Testis (tissue), 5 donors: ENCODE measurements around the gene GPBP1L1. TPM values are rescaled to one million over a fixed set of nuclear protein-coding genes. Genes with fewer than 3 reads are reported as not detected.
"Not testable (repeated sequence)": the region's sequence is repeated elsewhere in the genome, so short reads cannot be mapped to it uniquely, and the experiment has no call there.

Experiments used
- DNase-seq: peaks from one replicate; pipeline ENCODE4 v3.0.0-alpha.2; 2019
- H3K27ac ChIP-seq, 2 donors: fragments of 200-600 bp; sonication (generic); one replicate each; pipeline ENCODE4 v1.5.1; 2019
- H3K27me3 ChIP-seq: fragments of 200-600 bp; sonication (generic); one replicate; pipeline ENCODE4 v1.5.1; 2019
- H3K36me3 ChIP-seq: fragments of 200-600 bp; sonication (generic); one replicate; pipeline ENCODE4 v1.5.1; 2017; ENCODE audit warnings: low read depth; ENCODE audit errors: missing control alignments
- H3K4me1 ChIP-seq: fragments of 200-600 bp; sonication (generic); one replicate; pipeline ENCODE4 v1.5.1; 2019
- H3K4me3 ChIP-seq, 2 donors: fragments of 200-600 bp; sonication (generic); one replicate each; pipeline ENCODE4 v1.5.1; 2017 to 2019
- H3K9me3 ChIP-seq: fragments of 200-600 bp; sonication (generic); one replicate; pipeline ENCODE4 v1.5.1; 2017
- POLR2A ChIP-seq: fragments of 450-650 bp; IDR thresholded peaks from one replicate; pipeline ENCODE4 v1.6.1; 2017; ENCODE audit warnings: antibody characterized with exemption, mild to moderate bottlenecking, moderate library complexity
- WGBS, 2 donors: methylation state at CpG; one replicate each; pipeline ENCODE4 v1.1.5; 2018; 5-methylcytosine and 5-hydroxymethylcytosine counted together
- intact Hi-C: fragments of 100-400 bp; cut with DNase I; formaldehyde crosslinking; loops from one replicate; pipeline ENCODE4 v1.15.1; 2023; ENCODE audit warnings: low total_unique reads
- long read RNA-seq, 2 donors: transcript quantifications; one replicate each; lab custom pipeline, GENCODE V29; 2026
- polyA plus RNA-seq: library from polyadenylated mRNA; stranded (reverse); fragments of 350-450 nt; fragmentation: Illumina TruSeq; extraction: RNeasy Lipid Tissue Mini Kit (QIAGEN cat#74804); gene quantifications from one replicate; pipeline ENCODE4 v1.2.3, GENCODE V29; 2014; ENCODE audit warnings: low read depth, low replicate concordance; ENCODE audit not compliant: insufficient read depth
- total RNA-seq, 2 donors: library from RNA; depleted of rRNA; stranded (reverse); fragments of >200 nt; gene quantifications; one replicate each; pipeline ENCODE4 v1.2.3, GENCODE V29; 2016
- TF ChIP-seq, protein P1 (sequence below), 3 experiments: fragments of 450-650 bp in 2 of 3; fragments of 200-600 bp in 1 of 3; sonication (generic) in 1 of 3; IDR thresholded peaks; one replicate each; pipeline ENCODE4 v1.5.1; 2016 to 2019; ENCODE audit warnings: antibody characterized with exemption in 3 of 3, mild to moderate bottlenecking in 2 of 3, moderate library complexity in 1 of 3

Gene GPBP1L1, protein sequence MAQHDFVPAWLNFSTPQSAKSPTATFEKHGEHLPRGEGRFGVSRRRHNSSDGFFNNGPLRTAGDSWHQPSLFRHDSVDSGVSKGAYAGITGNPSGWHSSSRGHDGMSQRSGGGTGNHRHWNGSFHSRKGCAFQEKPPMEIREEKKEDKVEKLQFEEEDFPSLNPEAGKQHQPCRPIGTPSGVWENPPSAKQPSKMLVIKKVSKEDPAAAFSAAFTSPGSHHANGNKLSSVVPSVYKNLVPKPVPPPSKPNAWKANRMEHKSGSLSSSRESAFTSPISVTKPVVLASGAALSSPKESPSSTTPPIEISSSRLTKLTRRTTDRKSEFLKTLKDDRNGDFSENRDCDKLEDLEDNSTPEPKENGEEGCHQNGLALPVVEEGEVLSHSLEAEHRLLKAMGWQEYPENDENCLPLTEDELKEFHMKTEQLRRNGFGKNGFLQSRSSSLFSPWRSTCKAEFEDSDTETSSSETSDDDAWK
- total RNA-seq (100 to 1,000 TPM; 178 to 233 TPM), polyA plus RNA-seq (151 TPM)
- long read RNA-seq, donor 1, transcript GPBP1L1-202 (13 exons, 3,736 nt): major isoform, 12 of 33 reads
- long read RNA-seq, donor 1, partial matches to known transcripts: 5 of 33 reads
- long read RNA-seq, donor 1, other reads (novel, unspliced or antisense): 0 of 33 reads
- long read RNA-seq, donor 2, transcript GPBP1L1-207 (3 exons, 964 nt): major isoform, 6 of 17 reads
- long read RNA-seq, donor 2, transcript GPBP1L1-202 (13 exons, 3,736 nt): minor isoform, 5 of 17 reads
- long read RNA-seq, donor 2, partial matches to known transcripts: 0 of 17 reads
- long read RNA-seq, donor 2, other reads (novel, unspliced or antisense): 0 of 17 reads

GRCh38 chr1:45686288-45687013, at the start of gene GPBP1L1:
GPBP1L1 (minus strand) TSS chr1:45686533; CDS start chr1:45659087, 27,446 bp downstream.
- peak; percentile 99 for DNase-seq
- intact Hi-C loops: no loop called here
- Histone ChIP-seq H3K27me3 (no peaks in the 10 kb centered on the region), H3K4me1 (no peaks in the 10 kb centered on the region), H3K4me3 (peak within 1 kb of the TSS; percentile 79 to 94), H3K27ac (peak within 1 kb of the TSS; percentile 96 to 100), H3K9me3 (no peaks in the 10 kb centered on the region), H3K36me3 (no peaks in the 10 kb centered on the region)
- WGBS, 2 donors: 1% methylated on average over 21 to 52 of the region's 52 CpGs
- TF ChIP-seq, protein P1, sequence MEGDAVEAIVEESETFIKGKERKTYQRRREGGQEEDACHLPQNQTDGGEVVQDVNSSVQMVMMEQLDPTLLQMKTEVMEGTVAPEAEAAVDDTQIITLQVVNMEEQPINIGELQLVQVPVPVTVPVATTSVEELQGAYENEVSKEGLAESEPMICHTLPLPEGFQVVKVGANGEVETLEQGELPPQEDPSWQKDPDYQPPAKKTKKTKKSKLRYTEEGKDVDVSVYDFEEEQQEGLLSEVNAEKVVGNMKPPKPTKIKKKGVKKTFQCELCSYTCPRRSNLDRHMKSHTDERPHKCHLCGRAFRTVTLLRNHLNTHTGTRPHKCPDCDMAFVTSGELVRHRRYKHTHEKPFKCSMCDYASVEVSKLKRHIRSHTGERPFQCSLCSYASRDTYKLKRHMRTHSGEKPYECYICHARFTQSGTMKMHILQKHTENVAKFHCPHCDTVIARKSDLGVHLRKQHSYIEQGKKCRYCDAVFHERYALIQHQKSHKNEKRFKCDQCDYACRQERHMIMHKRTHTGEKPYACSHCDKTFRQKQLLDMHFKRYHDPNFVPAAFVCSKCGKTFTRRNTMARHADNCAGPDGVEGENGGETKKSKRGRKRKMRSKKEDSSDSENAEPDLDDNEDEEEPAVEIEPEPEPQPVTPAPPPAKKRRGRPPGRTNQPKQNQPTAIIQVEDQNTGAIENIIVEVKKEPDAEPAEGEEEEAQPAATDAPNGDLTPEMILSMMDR (IDR thresholded peaks at IDR 0.05): peak in 1 of 3 experiments; percentile 9
- peak; percentile 71 for TF ChIP-seq POLR2A

- intact Hi-C loops: no loop called here
- Histone ChIP-seq H3K4me1 (no peaks in the 10 kb centered on the region), H3K36me3 (no peaks in the 10 kb centered on the region), H3K9me3 (no peaks in the 10 kb centered on the region), H3K27me3 (no peaks in the 10 kb centered on the region), H3K4me3 (no peak overlapping the region), H3K27ac (no peak overlapping the region)
- 91 to 95% methylated on average over 1 of the region's 1 CpG for WGBS, 2 donors
- TF ChIP-seq POLR2A: no peak
- TF ChIP-seq, protein P1 (IDR thresholded peaks at IDR 0.05): no peak
- no peak for DNase-seq
Observed at GRCh38 chr1:45730780-45731319, 44.5 kb upstream of the GPBP1L1 start.

- no peaks in the 10 kb centered on the region for H3K9me3 ChIP-seq
- no peaks in the 10 kb centered on the region for H3K27me3 ChIP-seq
- no peaks in the 10 kb centered on the region for H3K36me3 ChIP-seq
- no peak overlapping the region for H3K4me3 ChIP-seq
- no peaks in the 10 kb centered on the region for H3K4me1 ChIP-seq
- no peak for DNase-seq
- H3K27ac ChIP-seq: no peak overlapping the region
- no peak for TF ChIP-seq POLR2A
- TF ChIP-seq, protein P1 (IDR thresholded peaks at IDR 0.05): no peak
- 69 to 86% methylated on average over 3 of the region's 3 CpGs for WGBS, 2 donors
- intact Hi-C loops: no loop called here
Observed at GRCh38 chr1:45730075-45730779, 43.9 kb upstream of the GPBP1L1 start.

- H3K4me3 ChIP-seq, DNase-seq, intact Hi-C loops, H3K27me3 ChIP-seq, H3K36me3 ChIP-seq, H3K4me1 ChIP-seq, H3K27ac ChIP-seq, H3K9me3 ChIP-seq: not testable (repeated sequence)
- 92 to 97% methylated on average over 9 of the region's 9 CpGs for WGBS, 2 donors
Observed at GRCh38 chr1:45726007-45726406, 39.7 kb upstream of the GPBP1L1 start.
